Stimulated activated effector memory CD8-positive, alpha-beta T cell treated with anti-CD3 and anti-CD28 coated beads, Interleukin-12 subunit alpha, Interleukin-12 subunit beta, amount 100 ng/mL, for 72 hours (primary cell): Measurements from ENCODE around the gene CCDC184.
"Not testable (repeated sequence)": the region's sequence is repeated elsewhere in the genome, so short reads cannot be mapped to it uniquely, and the experiment has no call there.

Source experiments
- ATAC-seq: fragments of 150-1000 bp; cut with Tn5 transposase; 2 replicates; pipeline ENCODE4 v1.10.0; 2021
- DNase-seq, 2 donors: peaks; one replicate each; pipeline ENCODE4 v3.0.0; 2021 to 2022; ENCODE audit warnings: low spot score in 2 of 2
- H3K27ac Mint-ChIP-seq: one replicate; pipeline ENCODE4 v1.8.0; 2022; ENCODE audit warnings: mild to moderate bottlenecking, mixed read lengths
- H3K36me3 Mint-ChIP-seq: one replicate; pipeline ENCODE4 v1.8.0; 2022; ENCODE audit warnings: mild to moderate bottlenecking, mixed read lengths
- H3K4me1 Mint-ChIP-seq: one replicate; pipeline ENCODE4 v1.8.0; 2022; ENCODE audit warnings: mixed read lengths
- H3K4me3 Mint-ChIP-seq: one replicate; pipeline ENCODE4 v1.8.0; 2022; ENCODE audit warnings: mild to moderate bottlenecking, mixed read lengths
- H3K9me3 Mint-ChIP-seq: one replicate; pipeline ENCODE4 v1.8.0; 2022; ENCODE audit warnings: mixed read lengths

The CCDC184 gene

GRCh38 chr12:48189331-48190125 is 6.1 kb downstream of the CCDC184 start:
- H3K36me3 Mint-ChIP-seq: no peaks in the 10 kb centered on the region
- peaks cover 12% of the 10 kb centered on the region for H3K4me1 Mint-ChIP-seq
- H3K9me3 Mint-ChIP-seq: no peaks in the 10 kb centered on the region
- peak; percentile 67 for ATAC-seq
- H3K27ac Mint-ChIP-seq: no peak overlapping the region
- no peak overlapping the region for H3K4me3 Mint-ChIP-seq
- DNase-seq: peak; percentile 61 to 86

- Mint-ChIP-seq H3K36me3 (no peaks in the 10 kb centered on the region), H3K4me1 (peaks cover 5% of the 10 kb centered on the region), H3K27ac (no peak overlapping the region), H3K9me3 (no peaks in the 10 kb centered on the region), H3K4me3 (no peak overlapping the region)
- no peak for ATAC-seq
- DNase-seq: no peak
Observed at GRCh38 chr12:48191096-48191495, 7.7 kb downstream of the CCDC184 start.

GRCh38 chr12:48192861-48193260 is 9.4 kb downstream of the CCDC184 start:
- Mint-ChIP-seq H3K36me3 (no peaks in the 10 kb centered on the region), H3K4me3 (no peak overlapping the region), H3K9me3 (no peaks in the 10 kb centered on the region), H3K4me1 (no peaks in the 10 kb centered on the region), H3K27ac (no peak overlapping the region)
- ATAC-seq: no peak
- no peak for DNase-seq

- Mint-ChIP-seq H3K4me1 (no peaks in the 10 kb centered on the region), H3K27ac (no peak overlapping the region), H3K4me3 (no peak overlapping the region), H3K36me3 (peaks cover 6% of the 10 kb centered on the region), H3K9me3 (no peaks in the 10 kb centered on the region)
- DNase-seq (no peak), ATAC-seq (no peak)
Observed at GRCh38 chr12:48193623-48194022, 10.2 kb downstream of the CCDC184 start.

- Mint-ChIP-seq H3K4me1 (peaks cover 7% of the 10 kb centered on the region), H3K36me3 (peaks cover 6% of the 10 kb centered on the region), H3K9me3 (no peaks in the 10 kb centered on the region), H3K4me3 (no peak overlapping the region), H3K27ac (no peak overlapping the region)
- ATAC-seq (no peak), DNase-seq (no peak)
Observed at GRCh38 chr12:48194799-48195201, 11.4 kb downstream of the CCDC184 start.

- no peak for DNase-seq
Observed at GRCh38 chr12:48197549-48197970, 14.1 kb downstream of the CCDC184 start.

GRCh38 chr12:48197971-48198671 is 14.7 kb downstream of the CCDC184 start:
- H3K27ac Mint-ChIP-seq: peak overlapping the region; percentile 99
- H3K36me3 Mint-ChIP-seq: peaks cover 6% of the 10 kb centered on the region
- H3K9me3 Mint-ChIP-seq: peaks cover 4% of the 10 kb centered on the region
- DNase-seq (peak; percentile 75 to 93), ATAC-seq (peak; percentile 100)
- peaks cover 21% of the 10 kb centered on the region for H3K4me1 Mint-ChIP-seq
- peak overlapping the region; percentile 75 for H3K4me3 Mint-ChIP-seq

More at GRCh38 chr12:48197549-48197970, 14.1 kb downstream of the CCDC184 start:
- H3K9me3 Mint-ChIP-seq: no peaks in the 10 kb centered on the region
- peak; percentile 50 for ATAC-seq
- H3K4me1 Mint-ChIP-seq: peaks cover 21% of the 10 kb centered on the region
- peak overlapping the region; percentile 99 for H3K27ac Mint-ChIP-seq
- peak overlapping the region; percentile 75 for H3K4me3 Mint-ChIP-seq
- H3K36me3 Mint-ChIP-seq: peaks cover 6% of the 10 kb centered on the region

GRCh38 chr12:48198672-48198971 is 15.2 kb downstream of the CCDC184 start:
- Mint-ChIP-seq H3K4me3 (peak overlapping the region; percentile 75), H3K9me3 (peaks cover 6% of the 10 kb centered on the region), H3K36me3 (peaks cover 6% of the 10 kb centered on the region), H3K27ac (peak overlapping the region; percentile 99), H3K4me1 (peaks cover 21% of the 10 kb centered on the region)
- ATAC-seq (peak; percentile 53), DNase-seq (no peak)

GRCh38 chr12:48198985-48199384 is 15.5 kb downstream of the CCDC184 start:
- Mint-ChIP-seq H3K36me3 (peaks cover 6% of the 10 kb centered on the region), H3K9me3 (peaks cover 6% of the 10 kb centered on the region), H3K4me3 (peak overlapping the region; percentile 75), H3K4me1 (peaks cover 21% of the 10 kb centered on the region), H3K27ac (peak overlapping the region; percentile 99)
- DNase-seq (no peak), ATAC-seq (no peak)

GRCh38 chr12:48199774-48200221 is 16.4 kb downstream of the CCDC184 start:
- peaks cover 21% of the 10 kb centered on the region for H3K4me1 Mint-ChIP-seq
- ATAC-seq: no peak
- peak overlapping the region; percentile 99 for H3K27ac Mint-ChIP-seq
- H3K4me3 Mint-ChIP-seq: peak overlapping the region; percentile 75
- H3K36me3 Mint-ChIP-seq: peaks cover 6% of the 10 kb centered on the region
- peaks cover 11% of the 10 kb centered on the region for H3K9me3 Mint-ChIP-seq
- DNase-seq: no peak

GRCh38 chr12:48201091-48201490 is 17.6 kb downstream of the CCDC184 start:
- no peak overlapping the region for H3K27ac Mint-ChIP-seq
- H3K36me3 Mint-ChIP-seq: peaks cover 6% of the 10 kb centered on the region
- ATAC-seq: no peak
- peaks cover 21% of the 10 kb centered on the region for H3K4me1 Mint-ChIP-seq
- no peak overlapping the region for H3K4me3 Mint-ChIP-seq
- H3K9me3 Mint-ChIP-seq: peaks cover 11% of the 10 kb centered on the region
- no peak for DNase-seq

- Mint-ChIP-seq H3K36me3 (peaks cover 6% of the 10 kb centered on the region), H3K4me3 (no peak overlapping the region), H3K27ac (no peak overlapping the region), H3K9me3 (peaks cover 11% of the 10 kb centered on the region), H3K4me1 (peaks cover 21% of the 10 kb centered on the region)
- ATAC-seq: no peak
- DNase-seq: no peak
Observed at GRCh38 chr12:48201516-48201915, 18.1 kb downstream of the CCDC184 start.

GRCh38 chr12:48202766-48203165 is 19.3 kb downstream of the CCDC184 start:
- H3K9me3 Mint-ChIP-seq: peaks cover 11% of the 10 kb centered on the region
- peaks cover 21% of the 10 kb centered on the region for H3K4me1 Mint-ChIP-seq
- H3K4me3 Mint-ChIP-seq: no peak overlapping the region
- DNase-seq (peak in 1 of 2 donors; percentile 20), ATAC-seq (no peak)
- no peak overlapping the region for H3K27ac Mint-ChIP-seq
- peaks cover 6% of the 10 kb centered on the region for H3K36me3 Mint-ChIP-seq

- ATAC-seq (no peak), DNase-seq (no peak)
- peaks cover 21% of the 10 kb centered on the region for H3K4me1 Mint-ChIP-seq
- peaks cover 3% of the 10 kb centered on the region for H3K36me3 Mint-ChIP-seq
- no peak within 1 kb of the TSS for H3K4me3 Mint-ChIP-seq
- H3K27ac Mint-ChIP-seq: no peak within 1 kb of the TSS
- H3K9me3 Mint-ChIP-seq: peaks cover 11% of the 10 kb centered on the region
Observed at GRCh38 chr12:48203192-48203591, 19.7 kb downstream of the CCDC184 start, which contains the start of gene OR10AD1. TSS of gene OR10AD1 (minus strand) at chr12:48203292. CDS start at chr12:48203292, 0 bp downstream.

GRCh38 chr12:48209495-48209894 is 26.1 kb downstream of the CCDC184 start:
- not testable (repeated sequence) for H3K27ac Mint-ChIP-seq, DNase-seq, H3K9me3 Mint-ChIP-seq, H3K4me1 Mint-ChIP-seq, H3K4me3 Mint-ChIP-seq, H3K36me3 Mint-ChIP-seq, ATAC-seq

GRCh38 chr12:48216785-48217184 is 33.3 kb downstream of the CCDC184 start:
- Mint-ChIP-seq H3K27ac (no peak overlapping the region), H3K36me3 (no peaks in the 10 kb centered on the region)
- no peak for ATAC-seq

More at GRCh38 chr12:48216785-48217184, 33.3 kb downstream of the CCDC184 start:
- Mint-ChIP-seq H3K4me1 (peaks cover 8% of the 10 kb centered on the region), H3K9me3 (no peaks in the 10 kb centered on the region), H3K4me3 (no peak overlapping the region)
- no peak for DNase-seq
